Inflammatory macrophage (primary cell): ENCODE measurements around the gene EPB41.
"Not testable (repeated sequence)": the region's sequence is repeated elsewhere in the genome, so short reads cannot be mapped to it uniquely, and the experiment has no call there.

Experiments
- DNase-seq, 2 donors: peaks; one replicate each; pipeline ENCODE4 v3.0.0-alpha.2; 2020 to 2022

EPB41 gene

DNA sequence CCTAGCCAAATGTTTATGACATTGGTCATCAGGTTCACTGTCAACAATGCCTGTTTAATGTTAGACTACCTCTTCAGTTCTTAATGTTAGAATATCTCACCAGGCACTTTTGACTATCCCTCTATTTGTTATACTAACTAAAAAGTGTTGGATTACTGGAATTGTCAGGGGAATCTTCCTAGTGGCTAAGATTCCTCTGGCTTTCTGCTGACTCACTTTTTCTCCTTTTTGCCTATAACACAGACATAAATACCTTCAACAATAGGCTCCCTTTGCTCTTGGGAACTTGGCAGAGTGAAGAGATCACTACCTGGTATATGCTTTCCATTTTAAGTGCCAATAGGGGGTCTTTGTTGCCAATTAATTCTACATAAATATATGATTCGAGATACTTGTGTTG is 140.8 kb downstream of the EPB41 start:
- DNase-seq: no peak

DNA sequence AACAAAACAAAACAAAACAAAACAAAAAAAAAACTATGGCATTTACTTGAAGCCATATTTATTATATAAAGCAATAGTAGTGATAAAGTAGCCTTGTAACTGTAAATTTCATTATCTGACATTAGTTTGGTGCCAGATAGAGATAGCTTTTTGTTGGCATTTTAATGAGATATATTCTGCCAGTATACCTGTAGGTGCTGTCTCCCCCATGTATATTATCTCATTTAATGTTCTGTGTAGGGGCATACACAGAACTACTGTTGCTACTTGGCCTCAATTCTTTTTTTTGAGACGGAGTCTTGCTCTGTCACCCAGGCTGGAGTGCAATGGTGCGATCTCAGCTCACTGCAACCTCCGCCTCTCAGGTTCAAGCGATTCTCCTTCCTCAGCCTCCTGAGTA is 141.9 kb downstream of the EPB41 start:
- no peak for DNase-seq

DNA sequence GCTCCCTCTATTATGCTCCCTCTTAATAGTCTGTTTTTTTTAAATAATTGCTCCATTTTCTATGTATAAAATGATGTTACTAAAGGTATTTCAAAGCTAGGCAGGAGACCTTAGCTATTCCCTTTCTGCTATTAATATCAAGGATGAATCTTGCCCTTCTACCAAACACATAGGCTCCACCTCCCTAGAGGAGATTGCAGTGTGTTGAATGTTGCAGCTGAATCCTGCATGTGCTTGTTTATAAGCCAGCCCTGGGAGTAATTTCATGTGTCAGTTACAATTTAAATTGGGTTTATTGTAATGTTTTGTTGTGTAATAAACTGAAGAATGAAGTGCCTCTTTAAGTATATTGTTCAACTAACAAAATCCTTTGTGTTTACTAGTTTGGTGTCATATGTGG is 143.3 kb downstream of the EPB41 start:
- no peak for DNase-seq

DNA sequence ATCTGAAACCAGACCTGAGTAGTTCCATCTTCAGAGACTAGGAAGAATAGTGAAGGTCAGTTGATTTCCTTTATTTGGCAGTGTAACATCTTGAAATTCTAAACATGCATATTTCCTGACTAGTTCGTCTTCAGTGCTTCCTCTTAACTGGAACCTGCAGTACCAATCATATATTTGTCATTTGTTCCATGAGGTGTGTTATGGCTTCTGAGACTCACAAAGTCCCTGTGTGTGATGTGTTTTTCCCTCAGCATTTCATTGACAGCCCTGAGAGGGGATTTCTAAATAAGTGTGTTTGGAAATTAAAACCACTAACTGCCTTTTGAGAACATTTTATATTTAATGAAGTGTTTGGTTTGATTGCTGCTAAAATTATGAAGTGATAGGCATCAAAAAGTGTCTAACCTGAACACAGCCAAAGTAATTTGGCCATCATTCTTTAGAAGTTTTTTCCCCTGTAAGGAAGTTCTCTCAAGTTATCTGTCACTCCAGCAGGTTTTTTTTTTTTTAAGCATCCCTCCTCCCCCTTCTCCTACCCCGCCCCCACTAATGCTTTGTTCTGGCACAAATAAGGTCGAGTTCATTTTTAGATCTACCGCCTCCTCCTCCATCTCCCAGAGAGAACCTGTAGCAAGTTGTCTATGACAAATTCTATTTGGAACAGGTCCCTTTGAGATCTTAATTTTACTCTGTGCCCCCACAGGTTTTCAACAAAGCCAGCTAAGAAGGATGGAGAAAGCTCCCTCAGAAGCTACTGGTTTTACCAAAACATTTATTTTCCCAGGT is 148.0 kb downstream of the EPB41 start:
- DNase-seq: no peak

DNA sequence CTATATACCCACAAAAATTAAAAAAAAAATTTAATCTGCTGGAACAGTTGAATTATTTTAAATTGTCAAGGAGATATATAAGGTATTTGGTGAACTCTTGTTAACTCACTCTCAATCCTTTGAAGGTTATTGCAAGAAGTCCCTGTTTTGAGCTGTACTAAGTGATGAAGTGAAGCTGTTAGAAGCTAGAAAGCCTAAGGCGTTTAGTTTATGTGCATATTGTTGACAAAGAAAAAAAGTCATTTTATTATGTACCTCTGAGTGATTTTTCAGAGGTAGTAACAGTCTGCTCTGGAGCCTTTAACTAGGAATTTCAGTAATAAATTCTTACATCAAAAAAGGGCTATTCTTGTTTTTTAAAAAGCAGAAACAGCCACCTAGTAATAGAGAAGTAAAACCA is 149.7 kb downstream of the EPB41 start:
- DNase-seq: no peak

DNA sequence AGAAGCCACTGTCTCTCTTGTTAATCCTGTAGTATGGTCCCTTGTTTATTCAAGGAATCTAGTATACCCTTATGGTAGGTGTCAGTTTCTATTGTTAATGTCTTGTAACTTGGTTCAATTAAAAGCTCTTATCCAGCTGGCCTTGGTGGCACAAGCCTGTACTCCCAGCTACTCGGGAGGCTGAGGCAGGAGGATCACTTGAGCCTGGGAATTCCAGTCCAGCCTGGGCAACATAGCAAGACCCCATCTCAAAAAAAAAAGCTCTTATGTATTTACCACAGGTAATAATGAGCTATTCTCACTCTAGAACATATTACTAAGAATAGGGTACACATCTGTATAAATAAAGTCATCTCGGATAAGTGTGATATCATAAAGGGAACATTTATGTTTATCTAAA is 162.8 kb downstream of the EPB41 start:
- DNase-seq: no peak

DNA sequence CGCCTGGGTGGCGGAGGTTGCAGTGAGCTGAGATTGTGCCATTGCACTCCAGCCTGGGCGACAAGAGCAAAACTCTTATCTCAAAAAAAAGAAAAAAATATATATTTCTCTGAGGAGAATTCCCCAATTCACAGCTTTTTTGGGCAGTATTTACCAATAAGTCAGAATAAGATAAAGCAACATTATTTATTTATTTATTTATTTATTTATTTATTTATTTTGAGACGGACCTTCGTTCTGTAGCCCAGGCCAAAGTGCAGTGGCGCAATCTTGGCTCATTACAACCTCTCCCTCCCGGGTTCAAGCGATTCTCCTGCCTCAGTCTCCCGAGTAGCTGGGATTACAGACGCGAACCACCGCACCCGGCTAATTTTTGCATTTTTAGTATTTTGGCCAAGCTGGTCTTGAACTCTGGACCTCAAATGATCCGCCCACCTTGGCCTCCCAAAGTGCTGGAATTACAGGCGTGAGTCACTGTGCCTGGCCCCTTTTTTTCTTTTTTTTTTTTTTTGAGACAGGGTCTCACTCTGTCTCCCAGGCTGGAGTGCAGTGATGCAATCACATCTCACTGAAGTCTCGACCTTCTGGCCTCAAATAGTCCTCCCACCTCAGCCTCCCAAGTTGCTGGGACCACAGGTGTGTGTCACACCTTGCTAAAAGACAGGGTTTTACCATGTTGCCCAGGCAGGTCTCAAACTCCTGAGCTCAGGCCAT is 165.7 kb downstream of the EPB41 start:
- not testable (repeated sequence) for DNase-seq

DNA sequence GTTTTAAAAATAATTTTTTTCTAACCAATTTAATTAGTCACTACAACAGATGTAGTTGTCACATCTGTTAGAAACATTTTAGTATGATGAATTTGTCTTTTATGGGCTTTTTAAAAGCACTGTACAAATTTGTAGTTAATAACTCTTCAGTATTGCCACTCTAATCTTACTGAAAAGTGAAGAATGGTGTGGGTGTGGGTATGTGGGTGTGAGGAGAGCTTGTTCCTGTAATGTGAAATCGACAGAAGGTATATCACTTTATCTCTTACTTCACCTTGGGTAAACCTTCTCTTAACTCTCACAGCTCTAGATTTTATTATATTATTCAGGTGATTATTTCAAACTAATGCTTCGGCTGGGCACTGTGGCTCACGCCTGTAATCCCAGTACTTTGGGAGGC is 166.8 kb downstream of the EPB41 start:
- DNase-seq: no peak

DNA sequence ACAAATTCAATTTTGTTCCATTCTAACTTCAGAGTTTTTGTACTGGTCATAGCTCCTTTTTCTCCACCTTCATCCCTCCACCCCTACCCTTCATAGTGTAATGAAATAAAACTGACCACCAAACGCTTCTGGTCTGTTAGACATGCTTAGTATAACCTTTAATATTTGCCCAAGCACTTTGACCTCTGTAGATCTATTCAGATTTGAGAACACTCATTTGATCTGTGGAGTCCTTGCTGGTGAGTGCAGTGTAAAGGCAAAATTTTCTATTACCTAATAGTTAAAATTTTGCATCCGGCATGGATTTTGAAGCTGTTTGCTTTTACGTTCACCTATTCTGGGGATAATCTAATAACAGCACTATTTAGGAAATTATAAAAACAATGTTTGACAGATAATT is 168.2 kb downstream of the EPB41 start:
- no peak for DNase-seq

DNA sequence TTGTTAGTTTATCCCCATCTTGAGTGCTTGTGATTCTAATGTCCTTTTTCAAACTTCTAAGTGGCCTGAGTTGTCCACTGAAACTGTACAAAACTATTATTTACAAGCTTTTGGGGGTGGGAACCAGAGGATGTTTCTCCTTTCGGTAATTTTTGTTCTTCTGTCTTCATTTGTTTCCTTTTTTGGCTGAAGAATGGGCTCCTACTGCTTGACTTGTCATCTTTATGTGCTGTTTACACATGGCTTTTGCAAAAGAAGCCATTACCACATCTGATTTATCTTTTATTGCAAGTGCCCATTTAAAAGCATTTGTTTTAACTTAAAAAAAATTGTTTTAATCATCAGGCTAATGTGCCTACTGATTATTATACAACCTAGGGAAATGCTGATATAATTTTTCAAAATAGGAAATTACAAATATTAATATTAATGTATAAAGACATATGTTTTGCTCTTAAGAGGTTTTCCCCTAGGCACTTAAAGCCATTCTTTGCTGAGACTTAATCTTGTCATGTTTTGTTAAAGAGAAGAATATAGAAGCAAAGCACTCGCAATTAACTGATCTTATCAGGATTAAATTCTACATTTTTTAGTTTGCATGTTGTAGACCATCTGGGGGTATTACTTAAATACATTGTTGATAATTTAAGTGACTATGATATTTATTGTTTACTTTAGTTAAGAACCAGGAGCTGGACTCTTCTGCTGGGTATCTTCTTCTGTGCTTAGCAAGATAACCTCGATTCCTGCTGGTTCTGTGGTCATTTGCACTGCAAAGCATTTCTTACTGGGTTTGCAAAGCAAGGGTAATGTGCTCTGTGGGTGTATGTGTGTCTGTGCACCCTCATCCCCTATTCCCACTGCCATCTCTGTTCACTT is 169.2 kb downstream of the EPB41 start:
- DNase-seq: no peak

DNA sequence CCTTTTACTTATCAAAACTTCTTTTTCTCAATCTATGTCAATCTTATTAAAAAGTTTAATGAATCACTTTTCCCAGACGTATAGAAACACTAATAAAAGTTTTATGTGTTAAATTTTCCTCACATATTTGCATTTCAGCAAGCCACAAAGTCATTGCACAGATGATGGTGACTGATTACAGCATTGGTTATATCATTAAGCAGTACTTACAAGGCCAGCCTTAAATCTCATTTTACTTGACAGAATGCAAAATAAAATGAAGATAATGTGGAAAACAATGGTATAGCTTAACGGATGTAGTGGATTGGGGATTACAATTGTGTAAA is 169.8 kb downstream of the EPB41 start:
- no peak for DNase-seq

DNA sequence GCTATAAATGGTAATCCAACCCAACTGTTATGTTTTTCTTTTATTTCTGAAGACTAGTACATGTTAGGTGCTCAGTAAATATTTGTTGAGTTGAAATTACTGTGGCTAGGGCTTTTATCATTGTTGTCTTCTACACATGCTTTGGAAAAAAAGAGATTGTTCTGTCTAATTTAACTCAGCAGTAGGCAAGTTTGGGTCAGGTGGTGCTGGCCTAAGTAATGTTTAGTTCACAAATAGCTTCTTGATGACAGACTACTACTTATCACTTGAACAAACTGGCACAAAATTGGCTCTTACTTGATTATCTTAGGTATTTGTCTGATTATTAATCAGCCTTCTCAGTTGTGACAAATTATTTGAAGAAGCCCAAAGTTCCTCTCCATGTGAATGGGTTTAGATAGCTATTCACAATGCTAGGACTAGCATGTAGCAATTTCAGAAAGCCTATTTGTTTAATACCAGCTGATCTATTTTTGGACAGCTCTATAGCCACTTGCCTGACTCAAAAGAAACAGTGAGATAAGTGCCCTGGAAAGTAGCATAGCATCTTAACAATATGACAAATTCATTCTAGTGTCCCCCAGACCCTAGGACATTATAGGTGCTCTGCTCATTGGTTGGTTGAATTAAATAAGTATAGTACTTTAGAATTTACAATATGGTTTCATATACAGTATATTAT is 176.7 kb downstream of the EPB41 start:
- DNase-seq: no peak

DNA sequence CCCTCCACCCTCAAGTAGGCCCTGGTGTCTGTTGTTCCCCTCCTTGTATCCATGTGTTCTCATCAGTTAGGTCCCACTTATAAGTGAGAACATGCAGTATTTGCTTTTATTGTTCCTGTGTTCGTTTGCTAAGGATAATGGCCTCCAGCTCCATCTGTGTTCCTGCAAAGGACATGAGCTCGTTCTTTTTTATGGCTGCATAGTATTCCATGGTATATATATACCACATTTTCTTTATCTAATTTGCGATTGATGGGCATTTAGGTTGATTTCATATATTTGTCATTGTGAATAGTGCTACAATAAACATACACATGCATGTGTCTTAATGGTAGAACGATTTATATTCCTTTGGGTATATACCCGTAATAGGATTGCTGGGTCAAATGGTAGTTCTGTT is 178.3 kb downstream of the EPB41 start:
- not testable (repeated sequence) for DNase-seq

DNA sequence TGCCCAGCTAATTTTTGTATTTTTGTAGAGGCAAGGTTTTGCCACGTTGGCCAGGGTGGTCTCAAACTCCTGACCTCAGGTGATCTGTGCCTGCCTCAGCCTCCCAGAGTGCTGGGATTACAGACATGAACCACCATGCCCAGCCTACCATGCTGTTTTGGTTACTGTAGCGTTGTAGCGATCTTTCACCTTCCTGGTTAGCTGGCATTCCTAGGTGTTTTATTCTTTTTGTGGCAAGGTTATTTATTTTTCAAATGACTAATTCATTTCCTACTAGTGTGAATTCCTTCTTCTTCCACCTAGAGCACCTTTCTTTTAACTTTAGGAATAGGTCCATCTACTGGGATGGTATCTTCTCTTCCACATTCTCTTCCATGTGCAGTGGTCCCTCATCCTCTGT is 180.1 kb downstream of the EPB41 start:
- no peak for DNase-seq

DNA sequence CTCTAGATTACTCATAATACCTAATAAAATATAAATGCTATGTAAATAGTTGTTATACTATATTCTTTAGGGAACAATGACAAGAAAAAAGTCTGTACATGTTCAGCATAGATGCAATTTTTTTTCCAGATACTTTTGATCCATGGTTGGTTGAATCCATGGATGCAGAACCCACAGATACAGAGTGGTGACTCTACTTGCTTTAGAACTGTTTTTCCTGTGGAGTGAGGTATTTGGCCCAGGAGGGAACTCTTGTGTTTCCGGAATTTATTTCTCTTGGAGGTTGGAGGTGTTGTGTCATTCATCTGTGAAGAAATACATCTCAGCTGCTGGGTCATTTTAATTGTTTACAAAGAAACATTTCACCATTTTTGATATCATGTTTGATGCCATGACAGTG is 180.6 kb downstream of the EPB41 start:
- DNase-seq: no peak

DNA sequence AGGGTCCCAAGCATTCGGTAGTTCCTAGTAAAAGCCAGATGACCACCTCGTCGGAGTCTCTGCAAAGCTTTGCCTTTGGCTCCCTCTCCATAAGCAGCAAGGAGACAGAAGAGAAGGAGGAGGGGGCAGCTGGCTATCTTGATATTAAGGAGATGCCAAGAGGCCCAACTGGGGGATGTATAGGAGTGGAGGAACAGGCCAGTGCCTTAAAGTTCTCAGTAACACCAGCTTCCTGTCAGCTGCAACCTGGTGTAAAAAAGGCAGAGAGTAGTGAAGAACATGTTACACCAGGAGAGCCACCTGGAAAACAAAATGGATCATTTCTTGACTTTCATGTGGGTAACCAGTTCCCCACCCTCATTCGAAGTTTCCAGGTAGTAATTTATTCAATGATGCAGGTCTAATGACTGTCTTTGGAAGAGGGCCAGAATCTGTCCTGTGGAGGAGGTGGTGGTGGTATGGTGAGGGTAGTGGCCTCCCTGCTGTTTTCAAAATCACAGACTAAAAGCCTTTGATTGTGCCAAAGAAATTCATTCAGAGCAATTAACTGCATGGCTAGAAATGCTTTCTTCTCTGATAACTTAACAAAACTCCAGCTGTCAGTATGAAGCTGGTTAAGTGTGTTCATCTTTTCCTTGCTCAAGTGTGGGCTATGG is 182.0 kb downstream of the EPB41 start:
- no peak for DNase-seq

DNA sequence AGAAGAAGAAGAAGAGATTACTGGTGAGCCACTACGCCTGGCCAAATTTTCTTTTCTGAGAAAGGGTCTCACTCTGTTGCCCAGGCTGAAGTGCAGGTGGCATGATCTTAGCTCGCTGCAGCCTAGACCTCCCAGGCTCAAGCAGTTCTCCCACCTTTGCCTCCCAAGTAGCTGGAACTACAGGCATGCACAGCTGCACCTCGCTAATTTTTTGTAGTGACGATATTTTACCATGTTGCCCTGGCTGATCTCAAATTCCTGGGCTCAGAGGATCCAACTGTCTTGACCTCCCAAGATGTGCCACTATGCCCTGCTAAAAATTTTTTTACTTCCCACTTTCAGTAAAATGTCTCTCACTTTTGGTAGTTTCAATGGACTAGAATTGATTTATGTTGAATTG is 184.9 kb downstream of the EPB41 start:
- no peak for DNase-seq

DNA sequence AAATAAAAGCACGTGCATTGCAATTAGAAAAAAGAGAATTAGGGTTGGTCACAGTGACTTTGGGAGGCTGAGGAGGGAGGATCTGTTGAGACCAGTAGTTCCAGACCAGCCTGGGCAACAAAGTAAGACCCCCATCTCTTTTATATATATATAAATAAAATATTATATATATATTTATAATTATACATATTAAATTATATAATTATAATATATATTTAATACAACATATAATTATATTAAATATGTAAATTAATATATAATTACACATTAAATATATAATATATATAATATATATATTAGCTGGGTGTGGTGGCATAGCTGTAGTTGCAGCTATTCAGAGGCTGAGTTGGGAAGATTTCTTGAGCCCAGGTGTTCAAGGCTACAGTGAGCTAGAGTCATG is 186.1 kb downstream of the EPB41 start:
- DNase-seq: no peak

DNA sequence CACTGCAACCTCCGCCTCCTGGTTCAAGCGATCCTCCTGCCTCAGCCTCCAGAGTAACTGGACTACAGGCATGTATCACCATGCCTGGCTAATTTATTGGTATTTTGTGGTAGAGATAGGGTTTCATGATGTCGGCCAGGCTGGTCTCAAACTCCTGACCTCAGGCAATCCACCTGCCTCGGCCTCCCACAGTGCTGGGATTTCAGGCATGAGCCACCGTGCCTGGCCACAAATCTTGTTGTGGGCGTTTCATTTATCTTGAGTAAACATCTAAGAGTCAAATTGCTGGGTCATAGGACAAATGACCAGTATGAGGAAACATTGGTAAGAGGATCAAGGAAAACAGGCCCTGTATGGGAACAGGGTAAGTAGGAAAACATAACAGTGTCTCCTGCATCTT is 191.5 kb downstream of the EPB41 start:
- DNase-seq: peak; percentile 11 to 34

DNA sequence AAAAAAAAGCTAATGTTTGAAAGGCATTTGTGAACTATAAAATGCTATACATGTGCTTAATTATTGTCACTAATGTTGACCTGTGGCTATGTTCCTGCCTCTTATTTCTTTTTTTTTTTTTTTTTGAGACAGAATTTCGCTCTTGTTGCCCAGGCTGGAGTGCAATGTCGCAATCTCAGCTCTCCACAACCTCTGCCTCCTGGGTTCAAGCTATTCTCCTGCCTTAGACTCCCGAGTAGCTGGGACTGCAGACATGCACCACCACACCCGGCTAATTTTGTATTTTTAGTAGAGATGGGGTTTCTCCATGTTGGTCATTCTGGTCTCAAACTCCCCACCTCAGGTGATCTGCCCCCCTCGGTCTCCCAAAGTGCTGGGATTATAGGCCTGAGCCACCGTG is 193.7 kb downstream of the EPB41 start:
- not testable (repeated sequence) for DNase-seq

DNA sequence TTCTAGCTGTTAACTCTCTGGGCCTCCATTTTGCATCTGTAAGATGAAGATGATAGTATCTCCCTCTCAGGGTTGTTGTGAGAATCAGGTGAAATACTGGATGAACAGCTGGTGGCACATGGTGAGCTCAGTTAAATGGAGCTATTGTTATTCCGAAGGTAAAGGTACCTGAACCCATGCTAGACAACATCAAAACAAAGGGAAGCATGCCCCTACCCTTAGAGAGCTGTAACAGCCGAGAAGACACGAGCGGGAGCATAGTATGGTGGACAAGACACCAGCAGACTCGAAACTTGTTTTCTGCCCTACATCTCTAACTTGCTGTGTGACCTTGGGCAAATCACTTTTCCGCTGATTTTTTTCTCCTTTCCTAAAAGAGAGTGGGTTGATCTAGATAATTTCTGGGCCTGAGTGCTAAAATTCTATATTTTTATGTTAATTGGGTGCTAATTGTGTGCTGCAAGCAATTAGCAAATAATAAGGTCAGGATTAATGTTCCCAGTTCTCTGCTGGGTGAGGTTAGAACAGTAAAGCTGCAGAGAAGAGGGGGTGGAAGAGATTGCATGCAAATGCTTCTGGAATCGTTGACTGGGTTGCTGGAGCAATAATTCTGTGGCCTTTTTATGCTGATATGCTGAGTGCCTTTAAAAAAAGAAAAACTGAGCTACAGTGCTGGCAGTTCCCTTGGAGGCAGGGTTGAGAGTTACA is 198.5 kb downstream of the EPB41 start:
- DNase-seq: no peak
